DND-41 (cell line): ENCODE results near the gene NARS2.

Experiments used
- EZH2 ChIP-seq: IDR thresholded peaks from 3 replicates; pipeline ENCODE4 v1.6.1; 2012; ENCODE audit warnings: borderline replicate concordance, low read depth, mild to moderate bottlenecking, moderate library complexity, low read length, inconsistent platforms; ENCODE audit not compliant: severe bottlenecking
- TF ChIP-seq, protein P1 (sequence below): IDR thresholded peaks from 2 replicates; pipeline ENCODE4 v1.5.1; 2012; ENCODE audit warnings: borderline replicate concordance, low read length, moderate library complexity, mild to moderate bottlenecking; ENCODE audit not compliant: poor library complexity, severe bottlenecking; ENCODE audit errors: extremely low read depth

DNA sequence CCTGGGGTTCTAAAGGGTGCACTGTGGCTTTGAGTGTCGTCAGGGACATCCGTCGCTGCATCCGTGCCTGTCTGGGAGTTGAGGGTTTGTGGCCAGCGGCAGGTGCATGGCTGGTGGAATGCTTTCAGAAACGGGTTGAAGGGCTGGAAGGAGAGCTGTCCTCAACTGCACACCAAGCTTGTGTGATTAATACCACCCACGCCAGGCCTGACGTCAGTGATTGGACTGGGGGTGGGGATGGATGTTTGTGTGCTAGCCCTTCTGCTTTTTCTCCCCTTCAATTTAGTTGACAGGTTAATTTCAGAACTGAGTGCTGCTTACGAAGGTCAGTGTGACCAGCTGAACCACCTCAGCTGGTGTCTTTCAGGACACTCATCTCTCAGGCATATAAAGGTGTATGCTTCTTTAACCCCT is 153.9 kb downstream of the NARS2 start:
- TF ChIP-seq, protein P1, sequence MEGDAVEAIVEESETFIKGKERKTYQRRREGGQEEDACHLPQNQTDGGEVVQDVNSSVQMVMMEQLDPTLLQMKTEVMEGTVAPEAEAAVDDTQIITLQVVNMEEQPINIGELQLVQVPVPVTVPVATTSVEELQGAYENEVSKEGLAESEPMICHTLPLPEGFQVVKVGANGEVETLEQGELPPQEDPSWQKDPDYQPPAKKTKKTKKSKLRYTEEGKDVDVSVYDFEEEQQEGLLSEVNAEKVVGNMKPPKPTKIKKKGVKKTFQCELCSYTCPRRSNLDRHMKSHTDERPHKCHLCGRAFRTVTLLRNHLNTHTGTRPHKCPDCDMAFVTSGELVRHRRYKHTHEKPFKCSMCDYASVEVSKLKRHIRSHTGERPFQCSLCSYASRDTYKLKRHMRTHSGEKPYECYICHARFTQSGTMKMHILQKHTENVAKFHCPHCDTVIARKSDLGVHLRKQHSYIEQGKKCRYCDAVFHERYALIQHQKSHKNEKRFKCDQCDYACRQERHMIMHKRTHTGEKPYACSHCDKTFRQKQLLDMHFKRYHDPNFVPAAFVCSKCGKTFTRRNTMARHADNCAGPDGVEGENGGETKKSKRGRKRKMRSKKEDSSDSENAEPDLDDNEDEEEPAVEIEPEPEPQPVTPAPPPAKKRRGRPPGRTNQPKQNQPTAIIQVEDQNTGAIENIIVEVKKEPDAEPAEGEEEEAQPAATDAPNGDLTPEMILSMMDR: no peak
- no peak for TF ChIP-seq EZH2
